DMS 273 (cell line): Measurements from ENCODE around the gene LPP.
A peak's percentile ranks its signal among the peaks of the same experiment; 100 is the strongest.

ENCODE experiments used
- DNase-seq: peaks from one replicate; lab custom pipeline; 2025; ENCODE audit not compliant: unreplicated experiment; lab: John Stamatoyannopoulos, UW

Gene LPP

DNA sequence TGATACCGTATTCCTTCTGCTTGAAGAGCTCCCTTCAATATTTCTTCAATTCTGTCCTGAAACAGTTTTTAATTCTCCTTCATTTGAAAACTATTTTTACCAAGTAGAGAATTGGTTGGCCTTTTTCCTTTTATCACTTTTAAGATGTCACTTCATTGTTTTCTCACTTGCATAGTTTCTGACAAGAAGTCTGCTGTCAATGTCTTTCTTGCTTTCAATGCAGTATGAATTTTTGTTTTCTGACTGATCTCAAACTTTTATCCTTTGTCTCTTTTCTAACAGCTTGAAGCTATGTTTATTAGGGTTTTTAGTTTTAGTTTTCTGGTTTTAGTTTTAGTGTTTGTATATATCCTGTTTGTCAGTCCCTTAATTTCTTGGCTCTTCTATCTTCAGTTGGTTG is 653.0 kb downstream of the LPP start:
- peak; percentile 10 for DNase-seq

DNA sequence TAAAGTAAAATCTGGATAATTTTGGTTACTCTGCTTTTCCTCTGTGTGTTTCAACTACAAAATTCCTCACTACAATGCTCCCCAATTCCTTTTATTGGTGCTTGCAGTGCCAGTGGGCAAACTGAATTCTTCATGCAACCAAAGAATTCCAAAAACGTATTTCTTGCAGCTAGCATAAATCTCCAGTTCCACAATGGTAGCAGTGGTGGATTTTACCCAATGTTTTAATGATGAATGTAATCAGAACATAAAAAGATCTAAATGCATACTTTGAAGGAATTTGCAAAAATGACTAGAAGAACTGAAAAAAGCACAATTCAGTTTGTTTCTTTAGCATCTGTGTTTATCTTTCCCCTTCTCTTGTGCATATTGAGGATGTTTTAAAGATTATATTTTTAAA is 658.2 kb downstream of the LPP start:
- DNase-seq, result no peak

DNA sequence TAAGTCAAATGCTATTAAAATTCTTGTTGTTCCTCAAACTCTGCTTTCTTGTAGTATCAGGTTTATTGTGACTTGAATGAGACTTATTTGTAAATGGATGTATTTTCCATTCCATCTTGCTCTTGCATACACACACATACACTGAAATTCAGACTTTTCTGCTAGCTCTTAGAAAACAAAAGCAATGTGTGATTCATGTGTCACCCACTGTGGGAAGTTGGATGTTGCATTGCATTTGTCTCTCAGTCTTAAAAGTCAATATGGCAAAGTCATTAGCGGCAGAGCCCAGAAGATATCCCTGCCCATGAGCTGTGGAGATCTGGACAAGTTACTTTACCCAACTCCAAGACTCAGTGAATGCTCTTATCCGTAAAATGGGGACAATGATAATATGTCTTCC is 660.6 kb downstream of the LPP start:
- DNase-seq, result no peak

GRCh38 chr3:188817103-188817934 is 663.4 kb downstream of the LPP start:
- no peak for DNase-seq

- no peak for DNase-seq
These were observed 663.9 kb downstream of the LPP start for GRCh38 chr3:188817935-188818269.

DNA sequence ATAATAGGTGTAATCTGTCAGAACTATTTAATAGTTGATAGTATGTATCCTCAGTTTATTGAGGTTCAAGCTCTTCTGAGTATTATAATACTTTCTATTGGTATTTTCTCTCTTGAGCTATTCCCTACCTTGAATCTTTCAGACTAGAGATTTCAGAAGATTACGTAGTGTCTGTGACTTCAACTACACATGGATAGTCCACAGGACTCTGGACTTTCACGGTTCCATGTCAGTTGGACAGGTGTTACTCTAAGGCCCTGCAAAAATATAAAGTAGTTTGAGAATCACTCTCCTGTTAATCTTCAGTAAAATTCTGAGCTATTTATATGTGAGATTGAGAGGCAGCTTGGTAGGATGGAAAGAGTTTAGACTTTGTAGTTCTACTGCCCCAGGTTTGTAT is 664.3 kb downstream of the LPP start:
- no peak for DNase-seq

GRCh38 chr3:188819939-188820338 is 666.0 kb downstream of the LPP start:
- DNase-seq, result no peak

- no peak for DNase-seq
These were observed 668.0 kb downstream of the LPP start for GRCh38 chr3:188822004-188822403.

DNA sequence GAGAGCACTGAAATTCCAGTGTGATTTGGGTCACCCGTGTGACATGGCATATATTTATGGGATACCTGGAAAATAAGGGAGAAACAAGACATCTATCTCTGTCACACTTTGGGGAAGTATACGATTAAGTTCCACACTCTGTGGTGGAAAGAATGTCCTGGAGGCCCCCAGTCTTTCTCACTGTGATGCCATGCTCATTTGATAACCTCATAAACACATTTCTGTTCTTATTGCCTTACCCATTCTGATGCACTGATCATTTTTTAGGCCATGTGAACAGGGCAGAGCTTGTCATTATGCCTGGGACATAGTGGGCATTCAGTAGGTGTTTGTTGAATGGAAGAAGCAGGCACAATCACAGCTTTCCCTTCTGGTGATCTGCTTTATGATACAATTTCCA is 668.5 kb downstream of the LPP start:
- DNase-seq, result no peak

- DNase-seq, result no peak
These were observed 670.6 kb downstream of the LPP start for GRCh38 chr3:188824566-188824965.

DNA sequence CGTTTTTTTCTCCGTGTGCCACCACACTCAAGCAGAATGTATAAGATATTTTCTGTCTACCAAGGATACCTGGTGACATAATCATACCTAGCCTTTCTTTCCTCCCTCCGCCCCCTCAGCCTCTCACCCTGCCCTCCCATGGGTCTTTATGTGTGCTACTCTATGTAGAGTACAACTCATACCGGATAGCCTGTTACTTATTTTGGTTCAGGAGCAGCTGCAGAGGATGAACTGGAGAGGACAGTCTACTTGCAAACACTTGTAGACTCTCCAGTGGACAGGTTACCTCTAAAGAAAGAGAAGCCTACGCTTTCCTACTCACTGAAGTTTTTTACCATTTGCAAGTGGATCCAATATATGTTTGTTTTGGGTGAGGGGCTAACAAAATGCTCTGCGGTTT is 671.9 kb downstream of the LPP start:
- no peak for DNase-seq

- no peak for DNase-seq
These were observed 672.6 kb downstream of the LPP start for GRCh38 chr3:188826574-188826973.

DNA sequence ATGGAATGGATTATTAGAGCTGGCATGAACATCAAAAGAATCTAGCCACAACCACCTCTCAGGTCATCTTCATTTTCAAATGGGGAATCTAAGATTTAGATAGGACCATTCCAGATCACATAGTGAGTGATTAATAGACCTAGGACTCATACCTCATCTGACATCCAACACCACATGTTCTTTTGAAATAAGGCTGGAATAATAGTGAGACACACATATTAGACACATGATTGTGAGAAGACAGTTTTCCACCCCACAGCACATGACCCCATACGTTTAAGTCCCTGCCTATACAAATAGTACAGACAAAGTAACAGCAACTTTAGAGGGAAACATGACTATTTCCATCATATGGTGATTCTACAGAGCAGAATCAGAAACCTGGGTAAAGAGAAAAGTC is 673.1 kb downstream of the LPP start:
- no peak for DNase-seq

DNA sequence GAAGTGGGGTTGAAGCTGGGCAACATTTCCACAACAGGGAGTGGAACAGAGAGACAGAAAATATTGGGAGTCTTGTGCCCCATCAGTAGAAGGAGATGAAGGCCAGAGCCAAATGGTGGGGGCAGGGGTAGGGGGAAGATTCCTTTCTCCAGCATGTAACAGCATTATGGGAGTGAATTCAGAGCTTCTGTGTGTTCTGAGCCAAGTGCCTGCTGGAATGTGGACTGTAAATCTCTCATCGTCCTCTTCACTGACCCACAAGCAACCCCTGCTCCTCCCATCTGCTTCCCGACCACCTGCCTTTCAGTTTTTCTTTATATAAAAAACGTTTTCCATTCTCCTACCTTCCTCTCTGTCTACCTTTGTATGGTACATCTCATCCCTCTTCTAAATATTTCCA is 673.6 kb downstream of the LPP start:
- DNase-seq, result no peak

GRCh38 chr3:188829130-188829529 is 675.2 kb downstream of the LPP start:
- no peak for DNase-seq

GRCh38 chr3:188829576-188829975 is 675.6 kb downstream of the LPP start:
- no peak for DNase-seq

DNA sequence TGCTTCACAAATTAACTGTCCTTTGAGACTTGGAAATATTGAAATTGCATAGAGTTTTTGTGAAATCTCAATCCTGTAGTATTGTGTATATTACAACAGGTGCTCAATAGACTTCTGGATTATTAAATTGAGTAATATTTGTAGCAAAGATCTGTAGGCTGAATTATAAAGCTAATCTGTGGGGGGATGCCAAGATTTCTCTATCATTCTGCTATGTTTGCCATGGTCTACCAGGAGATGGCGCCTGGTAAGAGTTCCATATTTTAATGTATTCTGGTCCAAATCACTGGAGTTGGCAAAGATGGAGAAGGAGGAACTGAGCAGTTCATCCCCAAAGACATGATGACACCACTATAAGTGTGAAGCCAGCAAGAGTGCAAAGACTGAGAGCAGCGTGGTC is 676.9 kb downstream of the LPP start:
- peak; percentile 44 for DNase-seq

- no peak for DNase-seq
These were observed 678.2 kb downstream of the LPP start for GRCh38 chr3:188832146-188832545.

GRCh38 chr3:188832961-188833721 is 679.2 kb downstream of the LPP start:
- DNase-seq, result no peak

GRCh38 chr3:188834349-188834748 is 680.4 kb downstream of the LPP start:
- peak; percentile 8 for DNase-seq

- DNase-seq, result no peak
These were observed 685.3 kb downstream of the LPP start for GRCh38 chr3:188839187-188839695.

GRCh38 chr3:188840290-188840689 is 686.3 kb downstream of the LPP start:
- no peak for DNase-seq
